ENCODE measurements around the gene MGST1. TPM values are rescaled to one million over a fixed set of nuclear protein-coding genes. Genes with fewer than 3 reads are reported as not detected.
"Not testable (repeated sequence)": the region's sequence is repeated elsewhere in the genome, so short reads cannot be mapped to it uniquely, and the experiment has no call there.

Gene MGST1
- total RNA-seq, 2 experiments from 2014 or later = 0.38 TPM; not detected in 1

GRCh38 chr12:16369156-16369555 is 21.7 kb downstream of the MGST1 start:
- no peak overlapping the region for H3K27ac Mint-ChIP-seq
- no peaks in the 10 kb centered on the region for H3K27me3 Mint-ChIP-seq
- H3K36me3 Mint-ChIP-seq (ENCODE audit: low read depth) = no peaks in the 10 kb centered on the region
- peaks cover 2% of the 10 kb centered on the region for H3K9me3 Mint-ChIP-seq
- DNase-seq = no peak
- H3K4me3 Mint-ChIP-seq = no peak overlapping the region
- ChIA-PET POLR2A (no interaction called here), CTCF (no interaction called here)
- no peaks in the 10 kb centered on the region for H3K4me1 Mint-ChIP-seq

DNA sequence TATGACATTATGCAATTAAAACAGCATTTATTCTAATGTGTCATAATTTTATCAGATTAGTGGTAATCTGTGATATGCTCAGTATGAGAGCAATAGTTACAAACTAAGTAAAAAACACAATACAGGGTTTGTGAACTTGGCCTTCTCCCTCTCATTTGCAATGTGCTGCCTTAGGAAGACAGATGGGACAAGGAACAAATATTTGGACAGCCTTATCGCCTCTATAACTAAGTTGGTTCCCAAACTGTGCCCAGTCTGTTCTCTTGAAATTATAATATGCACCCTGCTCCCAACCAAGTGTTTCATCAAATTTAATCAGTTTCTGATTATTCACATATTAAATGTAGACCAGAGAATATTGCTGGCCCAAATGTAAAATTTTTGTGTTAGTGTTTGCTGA is 22.7 kb downstream of the MGST1 start:
- ChIA-PET CTCF (no interaction called here), POLR2A (no interaction called here)
- H3K36me3 Mint-ChIP-seq (ENCODE audit: low read depth) = no peaks in the 10 kb centered on the region
- DNase-seq = no peak
- H3K27ac Mint-ChIP-seq = no peak overlapping the region
- peaks cover 2% of the 10 kb centered on the region for H3K9me3 Mint-ChIP-seq
- H3K4me3 Mint-ChIP-seq = no peak overlapping the region
- H3K4me1 Mint-ChIP-seq = no peaks in the 10 kb centered on the region
- no peaks in the 10 kb centered on the region for H3K27me3 Mint-ChIP-seq

GRCh38 chr12:16382652-16383312 is 35.3 kb downstream of the MGST1 start:
- POLR2A ChIA-PET; H3K36me3 Mint-ChIP-seq (ENCODE audit: low read depth); H3K27me3 Mint-ChIP-seq; CTCF ChIA-PET; H3K27ac Mint-ChIP-seq; DNase-seq; H3K9me3 Mint-ChIP-seq; H3K4me3 Mint-ChIP-seq; H3K4me1 Mint-ChIP-seq: not testable (repeated sequence)

DNA sequence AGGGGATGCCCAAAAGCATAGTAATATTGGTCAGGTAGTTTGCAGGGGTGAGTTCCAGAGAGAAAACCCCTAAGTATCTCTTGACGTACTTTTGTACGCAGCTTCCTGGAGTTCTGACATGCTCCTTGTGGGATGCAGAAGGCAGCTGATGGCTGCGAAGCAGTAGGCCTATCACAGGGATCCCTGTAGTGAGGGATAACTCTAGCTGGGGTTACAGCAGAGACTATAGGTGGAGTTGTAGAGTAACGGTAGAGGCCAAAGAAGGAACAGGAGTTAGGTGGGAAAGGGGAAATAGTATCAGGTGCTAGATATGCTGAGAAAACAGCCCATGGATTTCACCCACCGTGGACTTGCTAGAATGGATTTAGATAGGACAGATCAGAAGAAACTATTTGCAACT is 37.3 kb downstream of the MGST1 start:
- peaks cover 11% of the 10 kb centered on the region for H3K9me3 Mint-ChIP-seq
- no peak for DNase-seq
- no peaks in the 10 kb centered on the region for H3K4me1 Mint-ChIP-seq
- CTCF ChIA-PET = no interaction called here
- no peaks in the 10 kb centered on the region for H3K27me3 Mint-ChIP-seq
- H3K36me3 Mint-ChIP-seq (ENCODE audit: low read depth) = no peaks in the 10 kb centered on the region
- POLR2A ChIA-PET = no interaction called here
- no peak overlapping the region for H3K4me3 Mint-ChIP-seq
- H3K27ac Mint-ChIP-seq = no peak overlapping the region

GRCh38 chr12:16385782-16386646 is 38.6 kb downstream of the MGST1 start:
- Mint-ChIP-seq H3K36me3 (ENCODE audit: low read depth) (no peaks in the 10 kb centered on the region), H3K27ac (no peak overlapping the region), H3K27me3 (no peaks in the 10 kb centered on the region), H3K9me3 (peaks cover 12% of the 10 kb centered on the region), H3K4me3 (no peak overlapping the region), H3K4me1 (no peaks in the 10 kb centered on the region)
- no peak for DNase-seq
- POLR2A ChIA-PET = no interaction called here
- CTCF ChIA-PET = no interaction called here

DNA sequence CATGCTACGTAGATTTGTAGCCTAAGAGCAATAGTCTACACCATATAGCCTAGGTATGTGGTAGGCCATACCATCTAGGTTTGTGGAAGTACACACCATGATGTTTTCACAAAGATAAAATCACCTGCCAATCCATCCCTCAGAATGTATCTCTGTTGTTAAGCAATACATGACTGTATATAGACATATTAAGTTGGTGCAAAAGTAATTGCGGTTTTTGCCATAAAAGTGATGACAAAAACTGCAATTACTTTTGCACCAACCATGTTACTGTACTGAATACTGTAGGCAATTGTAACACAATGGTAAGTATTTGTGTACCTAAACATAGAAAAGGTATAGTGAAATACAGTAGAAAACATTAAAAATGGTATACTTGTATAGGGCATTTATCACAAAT is 40.5 kb downstream of the MGST1 start:
- no peaks in the 10 kb centered on the region for H3K36me3 Mint-ChIP-seq (ENCODE audit: low read depth)
- no peaks in the 10 kb centered on the region for H3K27me3 Mint-ChIP-seq
- no peak for DNase-seq
- no peak overlapping the region for H3K27ac Mint-ChIP-seq
- POLR2A ChIA-PET = no interaction called here
- CTCF ChIA-PET = no interaction called here
- H3K4me1 Mint-ChIP-seq = no peaks in the 10 kb centered on the region
- H3K9me3 Mint-ChIP-seq = peaks cover 9% of the 10 kb centered on the region
- H3K4me3 Mint-ChIP-seq = no peak overlapping the region

DNA sequence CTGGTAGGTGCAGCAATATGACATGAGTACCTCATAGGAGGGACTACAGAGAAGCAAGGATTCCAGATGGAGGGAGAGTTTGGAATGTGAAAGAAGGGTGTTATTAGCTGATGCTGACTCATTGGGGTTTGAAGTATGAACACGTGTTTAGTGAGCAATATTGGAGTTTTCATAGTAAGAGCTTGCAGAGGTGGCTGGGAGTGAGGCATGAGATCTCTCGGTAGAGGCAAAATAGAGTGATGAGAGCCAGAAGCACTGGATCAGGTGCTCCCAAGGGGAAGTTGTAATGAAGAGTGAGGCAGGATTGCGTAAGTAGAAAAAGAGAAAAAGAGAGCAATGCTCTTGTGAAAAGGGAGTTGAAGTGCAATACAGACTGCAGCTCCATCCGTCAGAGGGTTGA is 42.1 kb downstream of the MGST1 start:
- DNase-seq = no peak
- CTCF ChIA-PET = no interaction called here
- Mint-ChIP-seq H3K36me3 (ENCODE audit: low read depth) (no peaks in the 10 kb centered on the region), H3K4me1 (no peaks in the 10 kb centered on the region), H3K9me3 (peaks cover 6% of the 10 kb centered on the region), H3K27ac (no peak overlapping the region), H3K27me3 (no peaks in the 10 kb centered on the region), H3K4me3 (no peak overlapping the region)
- POLR2A ChIA-PET = no interaction called here

GRCh38 chr12:16392846-16393535 is 45.5 kb downstream of the MGST1 start:
- Mint-ChIP-seq H3K4me1 (no peaks in the 10 kb centered on the region), H3K27ac (no peak overlapping the region), H3K4me3 (no peak overlapping the region), H3K9me3 (peaks cover 7% of the 10 kb centered on the region), H3K27me3 (no peaks in the 10 kb centered on the region), H3K36me3 (ENCODE audit: low read depth) (no peaks in the 10 kb centered on the region)
- no peak for DNase-seq
- ChIA-PET POLR2A (no interaction called here), CTCF (no interaction called here)

GRCh38 chr12:16399101-16399500 is 51.7 kb downstream of the MGST1 start:
- ChIA-PET CTCF (no interaction called here), POLR2A (no interaction called here)
- H3K27ac Mint-ChIP-seq = no peak overlapping the region
- DNase-seq = no peak
- no peak overlapping the region for H3K4me3 Mint-ChIP-seq
- H3K9me3 Mint-ChIP-seq = peaks cover 7% of the 10 kb centered on the region
- no peaks in the 10 kb centered on the region for H3K36me3 Mint-ChIP-seq (ENCODE audit: low read depth)
- H3K27me3 Mint-ChIP-seq = no peaks in the 10 kb centered on the region
- no peaks in the 10 kb centered on the region for H3K4me1 Mint-ChIP-seq

GRCh38 chr12:16401835-16402234 is 54.4 kb downstream of the MGST1 start:
- H3K4me3 Mint-ChIP-seq; DNase-seq; H3K36me3 Mint-ChIP-seq (ENCODE audit: low read depth); H3K4me1 Mint-ChIP-seq; H3K27ac Mint-ChIP-seq; POLR2A ChIA-PET; CTCF ChIA-PET; H3K27me3 Mint-ChIP-seq: not testable (repeated sequence)
- peaks cover 15% of the 10 kb centered on the region for H3K9me3 Mint-ChIP-seq

- Mint-ChIP-seq H3K4me1 (no peaks in the 10 kb centered on the region), H3K36me3 (ENCODE audit: low read depth) (no peaks in the 10 kb centered on the region), H3K27me3 (no peaks in the 10 kb centered on the region), H3K27ac (no peak overlapping the region), H3K4me3 (no peak overlapping the region), H3K9me3 (peaks cover 22% of the 10 kb centered on the region)
- ChIA-PET CTCF (no interaction called here), POLR2A (no interaction called here)
- DNase-seq = no peak
Measured at GRCh38 chr12:16407346-16407745, 59.9 kb downstream of the MGST1 start.
